NCI-H748 (cell line): ENCODE data around the gene KIR3DL2.
"Not testable (repeated sequence)": the region's sequence is repeated elsewhere in the genome, so short reads cannot be mapped to it uniquely, and the experiment has no call there.

ENCODE experiments used
- DNase-seq: peaks from one replicate; lab custom pipeline; 2025; ENCODE audit not compliant: unreplicated experiment; lab: John Stamatoyannopoulos, UW

KIR3DL2 gene

DNA sequence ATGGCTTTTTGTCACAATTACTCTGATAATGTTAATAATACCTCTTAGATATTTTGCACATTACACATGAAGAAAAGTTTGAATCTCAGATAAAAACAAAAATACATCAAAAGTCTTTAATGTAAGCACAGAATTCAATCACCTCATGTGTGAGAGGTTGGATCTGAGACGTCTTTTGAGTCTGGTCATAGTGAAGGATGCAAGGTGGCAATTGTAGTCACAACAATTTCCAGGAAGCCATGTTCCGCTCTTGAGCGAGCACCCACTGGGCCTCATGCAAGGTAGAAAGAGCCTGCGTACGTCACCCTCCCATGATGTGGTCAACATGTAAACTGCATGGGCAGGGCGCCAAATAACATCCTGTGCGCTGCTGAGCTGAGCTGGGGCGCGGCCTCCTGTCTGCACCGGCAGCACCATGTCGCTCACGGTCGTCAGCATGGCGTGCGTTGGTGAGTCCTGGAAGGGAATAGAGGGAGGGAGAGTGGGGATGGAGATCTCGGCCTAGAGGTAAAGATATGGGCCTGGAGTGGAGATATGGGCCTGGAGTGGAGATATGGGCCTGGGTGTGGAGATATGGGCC lies at the start of gene KIR3DL2:
Gene KIR3DL2, plus strand, starts transcription at position 383 of the 580 bp plus-strand sequence. Its CDS starts 33 bp downstream, at position 416.
- DNase-seq = not testable (repeated sequence)

DNA sequence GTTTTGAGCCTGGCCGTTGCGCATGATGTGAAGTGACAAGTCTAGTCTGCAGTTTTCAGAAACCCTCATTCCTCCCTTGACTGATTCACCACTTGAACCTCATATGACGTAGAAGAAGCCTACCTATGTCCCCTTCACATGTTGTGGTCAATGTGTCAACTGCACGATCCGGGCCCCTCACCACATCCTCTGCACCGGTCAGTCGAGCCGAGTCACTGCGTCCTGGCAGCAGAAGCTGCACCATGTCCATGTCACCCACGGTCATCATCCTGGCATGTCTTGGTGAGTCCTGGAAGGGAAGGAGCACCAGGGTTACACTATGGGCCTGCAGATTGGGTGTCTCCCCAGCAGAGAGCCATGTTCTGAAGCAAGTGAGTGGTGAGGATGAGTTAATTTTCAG lies 46.8 kb upstream of the KIR3DL2 start, which contains the start of gene KIR2DL4:
Gene KIR2DL4, plus strand, starts transcription at position 201 of the 400 bp plus-strand sequence. Its CDS starts 42 bp downstream, at position 243.
- DNase-seq = no peak

DNA sequence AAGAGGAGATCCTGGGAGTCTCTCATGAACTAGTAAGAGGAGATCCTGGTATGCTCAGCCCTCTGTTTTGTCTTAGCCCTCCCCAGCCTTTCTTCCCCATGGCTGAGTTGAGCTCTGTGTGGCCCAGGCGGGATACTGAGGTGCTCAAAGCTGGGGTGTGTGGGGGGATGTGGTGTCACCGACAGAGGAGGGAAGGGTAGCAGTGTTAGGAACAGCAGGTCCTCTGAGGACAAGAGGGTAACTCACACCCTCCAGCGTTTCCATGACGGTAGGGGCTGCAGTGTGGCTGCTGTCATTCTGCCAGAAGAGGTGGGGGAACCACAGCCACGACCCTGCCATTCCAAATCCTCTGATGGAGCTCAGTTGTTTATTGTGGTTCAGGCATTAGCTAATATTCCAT lies 46.1 kb upstream of the KIR3DL2 start:
- DNase-seq = no peak

GRCh38 chr19:54804571-54804970 lies 45.7 kb upstream of the KIR3DL2 start:
- no peak for DNase-seq

GRCh38 chr19:54805665-54806515 lies 44.4 kb upstream of the KIR3DL2 start:
- DNase-seq = no peak

- no peak for DNase-seq
Measured at GRCh38 chr19:54806516-54806838, 43.8 kb upstream of the KIR3DL2 start.

GRCh38 chr19:54814571-54814970 lies 35.7 kb upstream of the KIR3DL2 start:
- DNase-seq = not testable (repeated sequence)

GRCh38 chr19:54816251-54816650 lies 34.0 kb upstream of the KIR3DL2 start, which contains the start of gene KIR3DL1:
Gene KIR3DL1 (plus strand): TSS chr19:54816468.
- DNase-seq = not testable (repeated sequence)

DNA sequence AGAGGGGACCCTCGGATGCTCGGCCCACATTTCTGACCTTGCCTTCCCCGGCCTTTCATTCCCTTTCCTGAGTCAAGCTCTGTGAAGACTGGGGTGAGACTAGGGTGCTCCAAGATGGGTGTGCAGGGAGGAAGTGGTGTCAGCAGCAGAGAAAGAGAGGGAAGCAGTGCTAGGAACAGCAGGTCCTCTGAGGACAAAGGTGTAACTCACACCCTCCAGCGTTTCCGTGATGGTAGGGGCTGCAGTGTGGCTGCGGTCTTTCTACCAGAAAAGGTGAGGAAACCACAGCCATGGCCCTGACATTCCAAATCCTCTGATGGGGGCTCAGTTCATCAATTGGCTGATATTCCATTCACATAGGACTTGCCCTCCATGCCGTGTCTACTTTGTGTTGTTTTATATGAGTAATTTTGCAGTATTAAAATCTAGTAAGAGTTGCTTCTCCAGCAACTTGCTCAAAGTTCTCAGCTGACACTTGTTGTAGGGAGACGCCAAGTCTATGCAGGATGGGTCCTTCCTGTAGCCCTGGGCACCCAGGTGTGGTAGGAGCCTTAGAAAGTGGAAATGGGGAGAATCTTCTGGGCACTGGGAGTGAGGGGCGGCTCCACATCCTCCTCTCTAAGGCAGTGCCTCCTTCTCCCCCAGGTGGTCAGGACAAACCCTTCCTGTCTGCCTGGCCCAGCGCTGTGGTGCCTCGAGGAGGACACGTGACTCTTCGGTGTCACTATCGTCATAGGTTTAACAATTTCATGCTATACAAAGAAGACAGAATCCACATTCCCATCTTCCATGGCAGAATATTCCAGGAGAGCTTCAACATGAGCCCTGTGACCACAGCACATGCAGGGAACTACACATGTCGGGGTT lies 32.3 kb upstream of the KIR3DL2 start:
- DNase-seq = no peak

DNA sequence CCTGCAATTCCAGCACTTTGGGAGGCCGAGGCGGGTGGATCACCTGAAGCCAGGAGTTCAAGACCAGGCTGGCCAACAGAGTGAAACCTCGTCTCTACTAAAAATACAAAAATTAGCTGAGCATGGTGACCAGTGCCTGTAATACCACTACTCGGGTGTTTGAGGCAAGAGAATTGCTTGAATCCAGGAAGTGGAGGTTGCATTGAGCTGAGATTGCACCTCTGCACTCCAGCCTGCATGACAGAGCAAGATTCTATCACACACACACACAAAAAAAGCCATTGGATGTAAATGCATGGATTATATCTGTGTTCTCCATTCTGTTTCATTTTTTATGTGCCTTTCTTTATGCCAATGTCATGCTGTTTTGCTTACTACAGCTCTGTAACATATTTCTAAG lies 25.8 kb upstream of the KIR3DL2 start:
- not testable (repeated sequence) for DNase-seq

- not testable (repeated sequence) for DNase-seq
Measured at GRCh38 chr19:54825326-54825725, 24.9 kb upstream of the KIR3DL2 start.

DNA sequence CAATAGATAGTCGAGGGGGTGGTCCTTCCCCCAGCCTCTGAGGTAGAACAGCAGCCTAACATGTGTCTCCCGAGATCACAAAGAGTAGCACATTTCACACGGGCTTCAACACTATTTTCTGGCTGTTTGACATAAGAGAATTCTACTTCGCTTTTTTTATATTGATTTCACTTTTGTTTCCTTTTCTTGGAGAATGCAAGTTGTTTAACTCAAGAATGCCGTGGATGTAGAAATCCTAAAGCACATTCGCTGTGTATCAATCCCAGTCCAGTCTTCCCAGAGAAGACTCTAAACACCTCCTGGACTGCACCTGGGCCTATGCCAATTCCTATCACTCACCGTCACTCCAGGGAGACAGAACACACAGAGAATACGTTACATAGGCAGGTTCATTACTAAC lies 22.2 kb upstream of the KIR3DL2 start:
- not testable (repeated sequence) for DNase-seq

DNA sequence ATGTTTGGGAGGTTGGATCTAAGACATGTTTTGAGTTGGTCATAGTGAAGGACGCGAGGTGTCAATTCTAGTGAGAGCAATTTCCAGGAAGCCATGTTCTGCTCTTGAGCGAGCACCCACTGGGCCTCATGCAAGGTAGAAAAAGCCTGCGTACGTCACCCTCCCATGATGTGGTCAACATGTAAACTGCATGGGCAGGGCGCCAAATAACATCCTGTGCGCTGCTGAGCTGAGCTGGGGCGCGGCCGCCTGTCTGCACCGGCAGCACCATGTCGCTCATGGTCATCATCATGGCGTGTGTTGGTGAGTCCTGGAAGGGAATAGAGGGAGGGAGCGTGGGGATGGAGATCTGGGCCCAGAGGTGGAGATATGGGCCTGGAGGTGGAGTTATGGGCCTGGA lies 17.7 kb upstream of the KIR3DL2 start, which contains the start of gene KIR2DS4:
Gene KIR2DS4, plus strand, starts transcription at position 181 of the 400 bp plus-strand sequence.
- not testable (repeated sequence) for DNase-seq

GRCh38 chr19:54835126-54835525 lies 15.1 kb upstream of the KIR3DL2 start:
- not testable (repeated sequence) for DNase-seq

DNA sequence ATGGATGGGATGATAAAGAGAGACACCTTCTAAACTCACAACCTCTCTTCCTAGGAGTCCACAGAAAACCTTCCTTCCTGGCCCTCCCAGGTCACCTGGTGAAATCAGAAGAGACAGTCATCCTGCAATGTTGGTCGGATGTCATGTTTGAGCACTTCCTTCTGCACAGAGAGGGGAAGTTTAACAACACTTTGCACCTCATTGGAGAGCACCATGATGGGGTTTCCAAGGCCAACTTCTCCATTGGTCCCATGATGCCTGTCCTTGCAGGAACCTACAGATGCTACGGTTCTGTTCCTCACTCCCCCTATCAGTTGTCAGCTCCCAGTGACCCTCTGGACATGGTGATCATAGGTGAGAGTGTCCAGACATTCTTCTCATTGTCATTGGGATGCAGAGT lies 12.7 kb upstream of the KIR3DL2 start:
- not testable (repeated sequence) for DNase-seq

DNA sequence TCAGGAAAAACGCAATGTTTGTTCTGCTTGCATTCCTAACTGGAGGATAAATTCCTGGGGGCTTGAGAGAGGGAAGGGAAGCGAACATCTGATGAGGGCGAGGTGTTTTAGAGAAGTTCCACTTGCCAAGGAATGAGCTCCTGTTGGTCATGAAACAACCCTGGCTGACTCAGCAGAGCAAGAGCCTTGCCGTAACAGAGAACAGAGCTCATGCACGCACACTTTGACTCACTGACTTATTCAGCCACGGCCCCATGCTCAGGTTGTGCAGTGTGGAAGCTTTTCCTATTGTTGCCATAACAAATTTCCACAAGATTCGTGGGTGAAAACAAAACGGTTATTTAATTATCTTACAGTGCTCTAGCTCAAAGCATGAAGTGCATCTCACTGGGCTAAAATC lies 7.1 kb upstream of the KIR3DL2 start:
- not testable (repeated sequence) for DNase-seq

GRCh38 chr19:54850930-54851329 lies 687 bp downstream of the KIR3DL2 start:
- no peak for DNase-seq

DNA sequence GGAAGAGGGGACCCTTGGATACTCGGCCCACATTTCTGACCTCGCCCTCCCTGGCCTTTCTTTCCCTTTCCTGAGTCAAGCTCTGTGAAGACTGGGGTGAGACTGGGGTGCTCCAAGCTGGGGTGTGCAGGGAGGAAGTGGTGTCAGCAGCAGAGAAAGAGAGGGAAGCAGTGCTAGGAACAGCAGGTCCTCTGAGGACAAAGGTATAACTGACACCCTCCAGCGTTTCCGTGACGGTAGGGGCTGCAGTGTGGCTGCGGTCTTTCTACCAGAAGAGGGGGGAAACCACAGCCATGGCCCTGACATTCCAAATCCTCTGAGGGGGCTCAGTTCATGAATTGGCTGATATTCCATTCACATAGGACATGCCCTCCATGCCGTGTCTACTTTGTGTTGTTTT lies 1.1 kb downstream of the KIR3DL2 start:
- DNase-seq = no peak

GRCh38 chr19:54855241-54855640 lies 5.0 kb downstream of the KIR3DL2 start:
- DNase-seq = not testable (repeated sequence)

- not testable (repeated sequence) for DNase-seq
Measured at GRCh38 chr19:54858476-54858875, 8.2 kb downstream of the KIR3DL2 start.

DNA sequence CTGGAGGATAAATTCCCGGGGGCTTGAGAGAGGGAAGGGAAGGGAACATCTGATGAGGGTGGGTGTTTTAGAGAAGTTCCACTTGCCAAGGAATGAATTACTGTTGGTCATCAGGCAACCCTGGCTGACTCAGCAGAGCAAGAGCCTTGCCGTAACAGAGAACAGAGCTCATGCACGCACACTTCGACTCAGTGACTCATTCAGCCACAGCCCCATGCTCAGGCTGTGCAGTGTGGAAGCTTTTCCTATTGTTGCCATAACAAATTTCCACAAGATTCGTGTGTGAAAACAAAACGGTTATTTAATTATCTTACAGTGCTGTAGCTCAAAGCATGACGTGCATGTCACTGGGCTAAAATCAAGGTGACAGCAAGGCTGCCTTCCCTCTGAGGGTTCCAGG lies 9.2 kb downstream of the KIR3DL2 start:
- DNase-seq = not testable (repeated sequence)
